K562 (cell line): ENCODE data around the gene RBBP8.

Experiments used
- EP300 ChIP-seq: IDR thresholded peaks from 2 replicates; pipeline ENCODE4 v1.6.1; 2012; ENCODE audit warnings: low read length, improper control_type of control experiment
- MCM5 ChIP-seq: fragments of 450-650 bp; IDR thresholded peaks from 2 replicates; pipeline ENCODE4 v1.6.1; 2016; ENCODE audit warnings: low read depth
- NR2F6 ChIP-seq: fragments of 450-650 bp; formaldehyde crosslinking; IDR thresholded peaks from 2 replicates; pipeline ENCODE4 v1.4.0; 2020; ENCODE audit warnings: mild to moderate bottlenecking
- NR4A1 ChIP-seq, 2 experiments: fragments of 250-450 bp in 1 of 2; fragments of 450-650 bp in 1 of 2; sonication (Bioruptor Pico) in 1 of 2; IDR thresholded peaks; 2 replicates each; pipeline versions ENCODE4 v1.4.0 to v1.6.1; 2016 to 2020; ENCODE audit warnings: mild to moderate bottlenecking in 2 of 2, missing compliant biosample characterization in 1 of 2, missing genetic modification characterization in 1 of 2, moderate library complexity in 1 of 2
- POLR2A ChIP-seq: fragments of 450-650 bp; conservative IDR thresholded peaks from 2 replicates; pipeline ENCODE4 v1.6.1; 2016
- POLR2AphosphoS2 ChIP-seq: IDR thresholded peaks from 2 replicates; pipeline ENCODE4 v1.6.1; 2012; ENCODE audit warnings: low read length, improper control_type of control experiment
- POLR2AphosphoS5 ChIP-seq: IDR thresholded peaks from 2 replicates; pipeline ENCODE4 v1.6.1; 2011; ENCODE audit warnings: mild to moderate bottlenecking, low read depth, low read length, moderate library complexity; ENCODE audit not compliant: control insufficient read depth, insufficient read depth
- SIN3A ChIP-seq, 2 experiments: fragments of 150-350 bp in 1 of 2; IDR thresholded peaks; 2 replicates each; pipeline ENCODE4 v1.6.1; 2011 to 2016; ENCODE audit warnings: borderline replicate concordance in 2 of 2, low read depth in 2 of 2, low read length in 2 of 2, mild to moderate bottlenecking in 2 of 2, moderate library complexity in 2 of 2; ENCODE audit not compliant: control insufficient read depth in 1 of 2
- ZNF174 ChIP-seq: fragments of 250-450 bp; sonication (Bioruptor Pico); IDR thresholded peaks from 2 replicates; pipeline ENCODE4 v1.4.0; 2020; ENCODE audit warnings: mild to moderate bottlenecking
- TF ChIP-seq, protein P1 (sequence below), 3 experiments: IDR thresholded peaks in 2 of 3; conservative IDR thresholded peaks in 1 of 3; 2 replicates each; pipeline ENCODE4 v1.5.1; 2011 to 2012; ENCODE audit warnings: low read length in 3 of 3, mild to moderate bottlenecking in 3 of 3, control low read depth in 2 of 3, improper control_type of control experiment in 1 of 3, inconsistent platforms in 1 of 3, low read depth in 1 of 3, mixed read lengths in 1 of 3, moderate library complexity in 1 of 3; ENCODE audit not compliant: insufficient read depth in 2 of 3
- TF ChIP-seq, protein P2 (sequence below): fragments of 450-650 bp; formaldehyde crosslinking; IDR thresholded peaks from 2 replicates; pipeline ENCODE4 v1.4.0; 2022; ENCODE audit warnings: mild to moderate bottlenecking, moderate library complexity
- TF ChIP-seq, protein P3 (sequence below): IDR thresholded peaks from 2 replicates; pipeline ENCODE4 v1.6.1; 2012; ENCODE audit warnings: low read depth, low read length, improper control_type of control experiment, borderline replicate concordance

DNA sequence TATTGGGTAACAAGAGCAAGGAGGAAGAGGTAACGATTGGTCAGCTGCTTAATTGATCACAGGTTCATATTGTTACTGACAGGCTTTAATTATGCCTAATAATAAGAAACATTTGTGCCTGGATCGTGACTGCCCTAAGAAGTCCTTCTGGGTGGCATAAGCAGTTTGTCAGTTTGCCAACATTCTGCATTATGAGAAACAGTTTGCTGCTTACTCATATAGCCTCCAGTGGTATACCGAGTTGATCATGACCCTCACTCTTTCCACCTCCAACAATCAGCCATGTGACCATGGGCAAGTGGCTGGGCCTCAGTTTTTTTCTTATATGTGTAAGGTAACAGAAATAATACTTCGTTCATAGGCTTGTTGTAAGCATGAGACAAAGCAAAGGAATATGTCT is 105.6 kb downstream of the RBBP8 start:
- TF ChIP-seq EP300 (no peak), POLR2AphosphoS2 (no peak), POLR2AphosphoS5 (no peak), NR4A1 (CRISPR knock-in tag; IDR thresholded peaks at IDR 0.05) (no peak), NR4A1 (tag; IDR thresholded peaks at IDR 0.05) (no peak), NR2F6 (no peak), POLR2A (no peak), SIN3A (IDR thresholded peaks at IDR 0.05; ENCODE audit: borderline replicate concordance in 2 of 2, control insufficient read depth in 1 of 2, low read depth in 2 of 2, low read length in 2 of 2) (no peak), MCM5 (no peak), ZNF174 (CRISPR knock-in tag) (no peak)
- TF ChIP-seq, protein P1, sequence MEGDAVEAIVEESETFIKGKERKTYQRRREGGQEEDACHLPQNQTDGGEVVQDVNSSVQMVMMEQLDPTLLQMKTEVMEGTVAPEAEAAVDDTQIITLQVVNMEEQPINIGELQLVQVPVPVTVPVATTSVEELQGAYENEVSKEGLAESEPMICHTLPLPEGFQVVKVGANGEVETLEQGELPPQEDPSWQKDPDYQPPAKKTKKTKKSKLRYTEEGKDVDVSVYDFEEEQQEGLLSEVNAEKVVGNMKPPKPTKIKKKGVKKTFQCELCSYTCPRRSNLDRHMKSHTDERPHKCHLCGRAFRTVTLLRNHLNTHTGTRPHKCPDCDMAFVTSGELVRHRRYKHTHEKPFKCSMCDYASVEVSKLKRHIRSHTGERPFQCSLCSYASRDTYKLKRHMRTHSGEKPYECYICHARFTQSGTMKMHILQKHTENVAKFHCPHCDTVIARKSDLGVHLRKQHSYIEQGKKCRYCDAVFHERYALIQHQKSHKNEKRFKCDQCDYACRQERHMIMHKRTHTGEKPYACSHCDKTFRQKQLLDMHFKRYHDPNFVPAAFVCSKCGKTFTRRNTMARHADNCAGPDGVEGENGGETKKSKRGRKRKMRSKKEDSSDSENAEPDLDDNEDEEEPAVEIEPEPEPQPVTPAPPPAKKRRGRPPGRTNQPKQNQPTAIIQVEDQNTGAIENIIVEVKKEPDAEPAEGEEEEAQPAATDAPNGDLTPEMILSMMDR (IDR thresholded peaks at IDR 0.05 in 2 of 3, conservative IDR thresholded peaks at IDR 0.05 in 1 of 3; ENCODE audit: insufficient read depth in 2 of 3, low read depth in 1 of 3, low read length in 3 of 3), result no peak
- TF ChIP-seq, protein P2, sequence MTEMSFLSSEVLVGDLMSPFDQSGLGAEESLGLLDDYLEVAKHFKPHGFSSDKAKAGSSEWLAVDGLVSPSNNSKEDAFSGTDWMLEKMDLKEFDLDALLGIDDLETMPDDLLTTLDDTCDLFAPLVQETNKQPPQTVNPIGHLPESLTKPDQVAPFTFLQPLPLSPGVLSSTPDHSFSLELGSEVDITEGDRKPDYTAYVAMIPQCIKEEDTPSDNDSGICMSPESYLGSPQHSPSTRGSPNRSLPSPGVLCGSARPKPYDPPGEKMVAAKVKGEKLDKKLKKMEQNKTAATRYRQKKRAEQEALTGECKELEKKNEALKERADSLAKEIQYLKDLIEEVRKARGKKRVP (CRISPR knock-in tag), result no peak
- TF ChIP-seq, protein P3, sequence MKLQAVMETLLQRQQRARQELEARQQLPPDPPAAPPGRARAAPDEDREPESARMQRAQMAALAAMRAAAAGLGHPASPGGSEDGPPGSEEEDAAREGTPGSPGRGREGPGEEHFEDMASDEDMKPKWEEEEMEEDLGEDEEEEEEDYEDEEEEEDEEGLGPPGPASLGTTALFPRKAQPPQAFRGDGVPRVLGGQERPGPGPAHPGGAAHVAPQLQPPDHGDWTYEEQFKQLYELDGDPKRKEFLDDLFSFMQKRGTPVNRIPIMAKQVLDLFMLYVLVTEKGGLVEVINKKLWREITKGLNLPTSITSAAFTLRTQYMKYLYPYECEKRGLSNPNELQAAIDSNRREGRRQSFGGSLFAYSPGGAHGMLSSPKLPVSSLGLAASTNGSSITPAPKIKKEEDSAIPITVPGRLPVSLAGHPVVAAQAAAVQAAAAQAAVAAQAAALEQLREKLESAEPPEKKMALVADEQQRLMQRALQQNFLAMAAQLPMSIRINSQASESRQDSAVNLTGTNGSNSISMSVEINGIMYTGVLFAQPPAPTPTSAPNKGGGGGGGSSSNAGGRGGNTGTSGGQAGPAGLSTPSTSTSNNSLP, result no peak
